Activated naive CD8-positive, alpha-beta T cell (primary cell): ENCODE measurements around the gene INPP5A.
A peak's percentile ranks its signal among the peaks of the same experiment; 100 is the strongest.
"Not testable (repeated sequence)": the region's sequence is repeated elsewhere in the genome, so short reads cannot be mapped to it uniquely, and the experiment has no call there.

ENCODE experiments used
- H3K27ac Mint-ChIP-seq: one replicate; pipeline ENCODE4 v1.8.0; 2021; ENCODE audit warnings: mixed read lengths
- H3K27me3 Mint-ChIP-seq: one replicate; pipeline ENCODE4 v1.8.0; 2021; ENCODE audit warnings: mixed read lengths
- H3K36me3 Mint-ChIP-seq: one replicate; pipeline ENCODE4 v1.8.0; 2021; ENCODE audit warnings: mixed read lengths
- H3K4me1 Mint-ChIP-seq: one replicate; pipeline ENCODE4 v1.8.0; 2021; ENCODE audit warnings: low read depth, mixed read lengths
- H3K4me3 Mint-ChIP-seq: one replicate; pipeline ENCODE4 v1.8.0; 2021; ENCODE audit warnings: mild to moderate bottlenecking, mixed read lengths
- H3K9me3 Mint-ChIP-seq: one replicate; pipeline ENCODE4 v1.8.0; 2021; ENCODE audit warnings: low read depth, mixed read lengths

INPP5A gene

DNA sequence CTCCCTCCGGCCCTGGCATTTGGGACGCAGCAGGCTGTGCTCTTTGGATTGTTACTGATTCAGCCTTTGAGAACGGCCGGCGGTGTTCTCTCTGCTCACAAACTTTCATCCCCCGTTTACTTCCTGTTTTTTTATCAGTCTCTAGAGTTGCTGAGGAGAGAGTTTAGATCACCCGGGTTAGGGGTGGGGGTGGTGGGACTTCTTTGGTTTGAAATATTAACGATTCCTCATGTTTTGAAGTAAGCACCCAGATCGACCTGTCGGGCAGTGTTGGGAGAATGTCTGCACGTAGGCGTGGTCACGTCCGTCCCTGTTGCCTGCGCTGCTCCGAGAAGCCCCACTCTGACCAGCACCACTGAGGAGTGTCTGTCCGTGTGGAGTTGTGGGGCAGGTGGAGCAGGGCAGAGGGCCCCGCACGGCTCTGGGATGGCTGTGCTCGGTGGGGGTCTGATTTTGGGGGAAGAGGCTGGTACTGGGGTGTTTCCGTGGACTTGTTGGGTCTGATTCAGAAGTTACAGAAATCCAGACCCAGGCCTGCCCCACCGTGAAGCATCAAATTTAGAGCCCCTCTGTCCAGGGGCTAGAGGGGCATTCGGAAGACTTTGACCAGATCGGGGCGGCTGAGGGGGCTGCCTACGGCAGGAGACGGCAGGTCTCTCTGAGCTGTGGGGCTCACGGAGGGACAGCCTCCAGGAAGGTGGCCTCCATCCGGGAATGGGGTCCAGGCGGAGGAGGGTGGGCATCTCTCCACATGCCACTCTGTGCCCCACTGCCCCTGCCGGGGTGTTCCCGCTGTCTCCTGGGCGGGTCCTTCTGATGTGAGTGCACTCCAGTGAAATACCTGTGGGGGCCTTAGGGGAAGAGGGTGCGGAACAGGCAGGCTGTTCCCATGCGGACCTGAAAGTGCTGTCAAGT, 7.4 kb downstream of the INPP5A start:
- Mint-ChIP-seq H3K4me3 (peak overlapping the region; percentile 86), H3K27ac (peak overlapping the region; percentile 87), H3K27me3 (no peaks in the 10 kb centered on the region), H3K9me3 (no peaks in the 10 kb centered on the region), H3K4me1 (peaks cover 69% of the 10 kb centered on the region), H3K36me3 (peaks cover 2% of the 10 kb centered on the region)

DNA sequence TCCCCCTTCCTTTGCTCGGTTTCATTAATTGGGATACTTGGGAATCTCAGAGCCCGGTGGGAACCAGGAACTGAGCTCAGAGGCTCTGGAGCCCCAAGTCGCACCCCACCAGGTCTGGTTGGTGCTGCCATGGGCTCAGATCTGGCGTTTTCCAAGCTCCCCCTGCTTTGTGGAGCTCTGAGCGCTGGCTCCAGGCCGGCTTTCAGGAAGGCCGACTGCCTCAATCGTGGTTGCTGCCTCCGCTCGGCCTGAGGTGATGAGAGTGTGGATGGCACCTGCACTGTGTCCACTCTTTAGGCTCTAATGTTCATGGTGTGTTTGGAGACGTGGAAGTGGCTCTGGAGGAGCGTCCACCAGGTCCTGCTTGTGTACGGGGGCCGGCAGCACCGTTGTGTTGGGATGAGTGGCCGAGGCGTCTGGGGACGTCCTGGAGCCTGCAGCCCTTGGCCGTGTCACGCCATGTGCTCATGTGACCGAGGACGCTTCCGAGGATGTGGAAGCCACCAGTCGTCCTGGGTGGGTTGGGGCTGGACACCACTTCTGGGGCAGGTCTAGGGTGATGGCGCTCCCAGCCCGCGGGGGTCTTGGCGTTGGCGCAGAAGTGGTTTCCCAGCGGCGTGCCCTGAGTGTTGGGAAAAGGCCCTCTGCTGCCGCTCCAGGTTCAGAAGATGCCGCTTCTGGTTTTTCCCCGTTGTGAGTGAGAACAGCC, 8.2 kb downstream of the INPP5A start:
- H3K9me3 Mint-ChIP-seq, result no peaks in the 10 kb centered on the region
- no peak overlapping the region for H3K4me3 Mint-ChIP-seq
- H3K4me1 Mint-ChIP-seq, result peaks cover 66% of the 10 kb centered on the region
- H3K27me3 Mint-ChIP-seq, result no peaks in the 10 kb centered on the region
- peaks cover 2% of the 10 kb centered on the region for H3K36me3 Mint-ChIP-seq
- no peak overlapping the region for H3K27ac Mint-ChIP-seq

DNA sequence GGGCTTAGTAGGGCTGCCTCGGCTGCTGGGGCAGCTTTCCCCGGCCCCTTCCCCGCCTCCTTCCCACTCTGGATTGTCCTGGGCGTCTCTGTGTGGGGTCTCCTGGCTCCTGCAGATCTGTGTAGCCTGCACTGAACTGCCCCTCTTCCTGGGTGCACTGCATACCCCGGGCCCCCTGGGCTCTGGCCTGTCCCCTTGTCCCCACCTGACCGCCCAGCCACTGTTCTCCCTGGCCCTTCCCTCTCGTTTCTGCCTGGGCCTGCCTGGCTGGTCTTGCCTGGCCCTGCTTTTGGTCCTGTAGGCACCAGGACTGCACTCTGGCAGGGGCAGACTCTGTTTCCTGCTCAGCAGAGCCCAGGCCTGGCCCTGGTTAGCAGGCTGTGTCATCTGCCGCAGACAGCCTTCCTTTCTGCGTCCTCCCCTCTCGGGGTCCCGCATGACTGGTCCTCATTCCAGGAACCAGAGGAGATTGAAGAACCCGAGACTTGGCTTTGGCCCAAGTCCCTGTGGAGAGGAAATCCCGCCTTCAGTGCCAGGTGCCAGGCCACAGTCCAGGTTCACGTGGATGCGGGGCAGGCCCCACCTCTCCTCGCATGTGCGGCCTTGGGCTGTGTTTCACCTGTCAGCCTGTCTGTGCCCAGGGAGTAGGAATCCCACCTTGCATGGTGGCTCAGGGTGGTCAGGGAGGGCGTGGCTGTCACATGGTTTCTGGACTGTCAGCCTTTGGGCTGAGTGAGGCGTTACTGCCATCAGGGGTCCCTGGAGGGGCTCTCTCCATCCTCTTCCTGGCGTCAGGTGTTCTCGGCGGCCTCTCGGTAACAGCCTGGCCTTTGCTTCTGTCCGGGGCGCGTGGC, 9.2 kb downstream of the INPP5A start:
- no peaks in the 10 kb centered on the region for H3K27me3 Mint-ChIP-seq
- H3K27ac Mint-ChIP-seq, result peak overlapping the region; percentile 72
- H3K9me3 Mint-ChIP-seq, result no peaks in the 10 kb centered on the region
- H3K4me1 Mint-ChIP-seq, result peaks cover 66% of the 10 kb centered on the region
- H3K36me3 Mint-ChIP-seq, result no peaks in the 10 kb centered on the region
- peak overlapping the region; percentile 7 for H3K4me3 Mint-ChIP-seq

DNA sequence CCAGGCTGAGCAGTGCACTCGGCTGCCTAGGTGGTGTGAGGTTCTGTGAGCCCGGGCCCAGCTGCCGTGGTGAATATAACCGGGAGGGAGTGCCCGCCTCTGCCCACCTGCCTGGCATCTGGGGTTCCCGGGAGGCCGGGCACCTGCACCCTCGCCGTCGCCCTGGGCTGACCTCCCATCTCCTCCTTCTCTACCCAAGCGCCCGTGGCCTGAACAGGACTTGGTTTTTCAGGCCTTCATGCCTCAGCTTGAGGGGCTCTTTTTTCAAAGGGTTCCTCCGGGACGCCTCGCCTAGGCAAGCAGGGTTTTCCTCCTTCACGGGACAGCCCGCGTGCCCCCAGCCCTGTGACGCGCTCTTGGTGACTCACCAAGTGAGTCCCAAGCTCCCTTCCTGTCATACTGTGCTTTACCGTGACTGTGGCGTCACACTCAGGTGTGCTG, 9.9 kb downstream of the INPP5A start:
- H3K4me3 Mint-ChIP-seq, result peak overlapping the region; percentile 51
- no peaks in the 10 kb centered on the region for H3K9me3 Mint-ChIP-seq
- no peaks in the 10 kb centered on the region for H3K27me3 Mint-ChIP-seq
- H3K27ac Mint-ChIP-seq, result peak overlapping the region; percentile 34
- peaks cover 64% of the 10 kb centered on the region for H3K4me1 Mint-ChIP-seq
- no peaks in the 10 kb centered on the region for H3K36me3 Mint-ChIP-seq

DNA sequence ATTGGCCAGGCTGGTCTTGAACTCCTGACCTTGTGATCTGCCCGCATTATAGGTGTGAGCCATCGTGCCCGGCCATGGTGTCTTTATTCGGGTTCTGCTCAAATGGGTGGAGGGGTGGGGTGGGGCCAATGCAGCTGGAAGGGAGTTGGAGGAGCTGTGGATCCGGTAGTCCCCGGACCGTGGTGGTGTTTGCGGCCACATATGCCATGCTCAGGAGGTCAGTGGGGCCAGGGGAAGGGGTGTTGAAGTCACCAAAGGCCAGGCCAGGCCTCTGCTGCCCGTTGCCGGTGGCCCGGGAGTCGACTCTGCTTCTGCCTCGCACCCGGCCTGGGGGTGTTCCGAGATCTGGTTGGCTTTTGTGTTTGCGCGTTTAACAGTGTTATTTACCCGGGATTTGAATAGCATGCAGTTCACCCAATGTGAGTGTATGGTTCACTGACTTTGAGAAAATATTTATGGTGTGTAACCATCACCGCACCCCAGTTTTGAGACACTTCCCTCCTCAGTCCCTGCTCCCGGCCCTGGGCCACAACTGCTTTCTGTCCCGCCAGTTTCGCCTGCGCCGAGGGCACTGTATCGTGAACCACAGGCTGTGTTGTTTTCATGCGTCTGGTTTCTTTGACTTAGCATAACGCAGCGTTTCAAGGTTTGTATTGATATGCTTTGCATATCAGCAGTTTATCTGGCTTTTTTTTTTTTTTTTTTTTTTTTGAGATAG, 10.7 kb downstream of the INPP5A start:
- H3K4me3 Mint-ChIP-seq, result no peak overlapping the region
- no peaks in the 10 kb centered on the region for H3K9me3 Mint-ChIP-seq
- H3K27me3 Mint-ChIP-seq, result no peaks in the 10 kb centered on the region
- peaks cover 57% of the 10 kb centered on the region for H3K4me1 Mint-ChIP-seq
- no peaks in the 10 kb centered on the region for H3K36me3 Mint-ChIP-seq
- H3K27ac Mint-ChIP-seq, result no peak overlapping the region

DNA sequence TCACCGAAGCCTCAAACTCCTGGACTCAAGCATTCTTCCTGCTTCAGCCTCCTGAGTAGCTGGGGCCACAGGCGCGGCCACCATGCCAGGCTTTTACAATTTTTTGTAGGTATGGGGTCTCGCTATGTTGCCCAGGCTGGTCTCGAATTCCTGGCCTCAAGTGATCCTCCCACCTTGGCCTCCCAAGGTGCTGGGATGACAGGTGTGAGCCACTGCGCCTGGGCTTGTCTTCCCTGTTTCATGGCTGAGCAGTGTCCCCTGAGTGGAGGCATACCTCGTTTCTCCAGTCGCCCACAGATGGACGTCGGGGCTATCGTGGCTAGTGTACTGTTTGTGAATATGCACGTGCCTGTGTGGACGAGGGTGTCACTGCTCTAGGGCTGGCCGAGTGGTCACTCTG, 11.3 kb downstream of the INPP5A start:
- no peak overlapping the region for H3K4me3 Mint-ChIP-seq
- no peaks in the 10 kb centered on the region for H3K36me3 Mint-ChIP-seq
- H3K27me3 Mint-ChIP-seq, result no peaks in the 10 kb centered on the region
- H3K27ac Mint-ChIP-seq, result no peak overlapping the region
- H3K9me3 Mint-ChIP-seq, result no peaks in the 10 kb centered on the region
- H3K4me1 Mint-ChIP-seq, result peaks cover 51% of the 10 kb centered on the region

DNA sequence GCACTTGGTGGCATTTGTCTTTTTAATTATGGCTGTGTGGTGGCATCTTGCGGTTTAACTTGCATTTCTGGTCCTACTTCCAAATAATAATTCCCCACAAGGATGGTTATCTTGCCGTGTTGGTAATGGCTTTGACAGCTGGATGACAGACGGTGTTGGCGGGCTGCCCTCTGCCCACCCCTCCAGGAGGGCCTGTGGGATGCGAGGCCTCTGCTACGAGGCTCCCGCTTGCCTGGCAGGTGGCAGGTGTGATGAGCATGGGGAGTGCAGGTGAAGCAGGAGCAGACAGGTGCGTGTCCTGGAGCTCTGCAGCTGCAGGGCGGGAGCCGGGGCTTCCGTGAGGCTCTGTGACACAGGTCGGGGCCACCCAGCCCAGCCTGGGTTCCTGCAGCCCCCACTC, 11.8 kb downstream of the INPP5A start:
- peaks cover 46% of the 10 kb centered on the region for H3K4me1 Mint-ChIP-seq
- H3K36me3 Mint-ChIP-seq, result no peaks in the 10 kb centered on the region
- H3K4me3 Mint-ChIP-seq, result no peak overlapping the region
- no peaks in the 10 kb centered on the region for H3K9me3 Mint-ChIP-seq
- H3K27ac Mint-ChIP-seq, result no peak overlapping the region
- no peaks in the 10 kb centered on the region for H3K27me3 Mint-ChIP-seq

DNA sequence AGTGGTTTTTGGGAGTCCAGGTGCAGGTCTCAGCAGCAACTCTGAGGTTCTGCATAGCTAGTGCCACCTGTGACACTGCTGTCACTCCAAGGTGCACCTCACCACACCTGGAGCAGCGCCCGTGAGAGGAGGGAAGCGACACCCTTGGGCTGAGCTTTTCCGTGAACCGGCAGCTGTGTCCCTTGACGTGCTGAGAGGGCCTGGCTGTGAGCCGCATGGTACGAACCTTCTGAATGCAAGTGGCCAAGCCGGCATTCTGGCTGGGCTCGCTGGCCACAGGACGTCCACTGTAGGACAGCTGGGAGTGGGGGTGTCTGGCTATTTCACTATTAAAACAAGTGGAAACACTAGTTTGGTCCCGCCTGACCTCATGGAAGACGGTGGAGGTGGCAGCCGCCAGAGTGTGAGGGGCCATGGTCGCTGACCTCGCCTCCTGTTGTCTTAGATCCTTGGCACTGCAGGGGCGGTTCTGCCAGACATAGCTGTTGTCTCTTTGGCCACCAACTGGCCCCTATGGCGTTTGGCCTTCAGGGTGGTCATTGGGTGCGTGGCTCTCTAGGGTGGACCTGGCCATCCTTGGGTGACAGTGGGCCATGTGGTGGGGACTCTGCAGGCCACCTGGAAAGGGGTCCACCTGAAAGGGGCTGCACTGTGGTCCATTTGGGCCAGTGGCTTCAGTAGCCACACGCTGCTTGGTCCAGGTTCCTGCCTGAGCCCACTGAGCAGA, 12.9 kb downstream of the INPP5A start:
- Mint-ChIP-seq H3K4me1 (peaks cover 38% of the 10 kb centered on the region), H3K27me3 (no peaks in the 10 kb centered on the region), H3K9me3 (no peaks in the 10 kb centered on the region), H3K36me3 (no peaks in the 10 kb centered on the region), H3K4me3 (no peak overlapping the region), H3K27ac (no peak overlapping the region)

DNA sequence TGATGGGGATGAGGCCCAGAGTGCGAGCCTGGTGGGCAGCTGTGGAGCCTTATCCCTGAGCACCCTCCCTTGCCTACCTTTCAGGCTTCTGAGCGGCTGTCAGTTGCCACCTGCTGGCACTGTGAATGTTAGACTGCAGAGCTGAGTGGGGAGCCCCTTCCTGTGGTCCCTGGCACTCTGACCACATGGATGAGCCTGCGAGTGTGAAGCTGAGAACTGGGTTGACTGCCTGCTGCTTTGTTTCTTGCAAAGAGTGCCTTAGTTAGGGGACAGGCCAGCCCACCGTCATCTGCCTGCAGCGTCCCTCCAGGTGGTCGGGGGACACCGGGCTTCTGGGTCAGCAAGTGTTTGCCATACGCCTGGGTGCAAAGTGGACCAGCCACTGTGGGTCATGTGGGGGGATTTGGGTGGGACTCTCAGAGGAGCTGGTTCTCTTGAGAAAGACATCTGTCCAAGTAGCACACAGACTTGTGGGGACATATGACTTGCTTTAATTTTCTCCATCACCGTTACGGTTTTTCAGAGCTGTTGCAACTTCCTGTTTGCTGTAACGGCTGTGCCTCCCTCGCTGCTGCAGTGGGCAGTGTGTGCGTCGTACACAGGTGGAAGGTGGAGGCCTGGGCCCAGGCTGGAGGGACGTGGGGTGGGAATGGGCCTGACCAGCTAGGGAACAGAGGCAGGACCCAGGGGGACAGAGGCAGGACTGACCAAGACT, 13.7 kb downstream of the INPP5A start:
- peaks cover 38% of the 10 kb centered on the region for H3K4me1 Mint-ChIP-seq
- H3K27me3 Mint-ChIP-seq, result no peaks in the 10 kb centered on the region
- peak overlapping the region; percentile 64 for H3K4me3 Mint-ChIP-seq
- no peaks in the 10 kb centered on the region for H3K9me3 Mint-ChIP-seq
- no peaks in the 10 kb centered on the region for H3K36me3 Mint-ChIP-seq
- peak overlapping the region; percentile 75 for H3K27ac Mint-ChIP-seq

DNA sequence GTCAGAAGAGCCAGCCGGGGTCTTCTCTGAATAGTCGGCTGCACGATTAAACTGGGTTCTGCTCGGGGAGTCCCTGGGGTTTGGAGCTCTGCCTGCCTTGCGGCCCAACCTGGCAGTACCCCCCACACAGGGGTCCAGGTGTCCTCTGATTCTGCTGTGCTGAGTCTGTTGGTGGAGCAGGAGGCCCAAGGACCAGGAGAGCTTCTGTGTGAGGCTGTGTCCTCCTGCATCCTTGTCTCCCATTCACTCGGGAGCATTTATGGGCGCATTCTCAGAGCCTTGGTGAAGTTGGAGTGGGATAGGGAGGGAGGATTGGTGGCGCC, 14.2 kb downstream of the INPP5A start:
- Mint-ChIP-seq H3K4me3 (peak overlapping the region; percentile 64), H3K9me3 (no peaks in the 10 kb centered on the region), H3K4me1 (peaks cover 40% of the 10 kb centered on the region), H3K27ac (no peak overlapping the region), H3K27me3 (no peaks in the 10 kb centered on the region), H3K36me3 (peaks cover 2% of the 10 kb centered on the region)

DNA sequence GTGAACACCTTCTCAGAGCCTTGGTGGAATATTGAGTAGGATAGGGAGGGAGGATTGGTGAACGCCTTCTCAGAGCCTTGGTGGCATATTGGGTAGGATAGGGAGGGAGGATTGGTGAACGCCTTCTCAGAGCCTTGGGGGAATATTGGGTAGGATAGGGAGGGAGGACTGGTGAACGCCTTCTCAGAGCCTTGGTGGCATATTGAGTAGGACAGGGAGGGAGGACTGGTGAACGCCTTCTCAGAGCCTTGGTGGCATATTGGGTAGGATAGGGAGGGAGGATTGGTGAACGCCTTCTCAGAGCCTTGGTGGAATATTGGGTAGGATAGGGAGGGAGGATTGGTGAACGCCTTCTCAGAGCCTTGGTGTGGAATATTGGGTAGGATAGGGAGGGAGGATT, 15.0 kb downstream of the INPP5A start:
- H3K4me3 Mint-ChIP-seq, H3K27me3 Mint-ChIP-seq, H3K36me3 Mint-ChIP-seq, H3K27ac Mint-ChIP-seq, H3K9me3 Mint-ChIP-seq: not testable (repeated sequence)
- H3K4me1 Mint-ChIP-seq, result peaks cover 41% of the 10 kb centered on the region

DNA sequence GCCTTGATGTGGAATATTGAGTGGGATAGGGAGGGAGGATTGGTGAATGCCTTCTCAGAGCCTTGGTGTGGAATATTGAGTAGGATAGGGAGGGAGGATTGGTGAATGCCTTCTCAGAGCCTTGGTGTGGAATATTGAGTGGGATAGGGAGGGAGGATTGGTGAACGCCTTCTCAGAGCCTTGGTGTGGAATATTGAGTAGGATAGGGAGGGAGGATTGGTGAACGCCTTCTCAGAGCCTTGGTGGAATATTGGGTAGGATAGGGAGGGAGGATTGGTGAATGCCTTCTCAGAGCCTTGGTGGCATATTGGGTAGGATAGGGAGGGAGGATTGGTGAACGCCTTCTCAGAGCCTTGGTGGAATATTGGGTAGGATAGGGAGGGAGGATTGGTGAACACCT, 16.0 kb downstream of the INPP5A start:
- H3K4me3 Mint-ChIP-seq, H3K9me3 Mint-ChIP-seq, H3K36me3 Mint-ChIP-seq, H3K27me3 Mint-ChIP-seq, H3K27ac Mint-ChIP-seq: not testable (repeated sequence)
- peaks cover 40% of the 10 kb centered on the region for H3K4me1 Mint-ChIP-seq

DNA sequence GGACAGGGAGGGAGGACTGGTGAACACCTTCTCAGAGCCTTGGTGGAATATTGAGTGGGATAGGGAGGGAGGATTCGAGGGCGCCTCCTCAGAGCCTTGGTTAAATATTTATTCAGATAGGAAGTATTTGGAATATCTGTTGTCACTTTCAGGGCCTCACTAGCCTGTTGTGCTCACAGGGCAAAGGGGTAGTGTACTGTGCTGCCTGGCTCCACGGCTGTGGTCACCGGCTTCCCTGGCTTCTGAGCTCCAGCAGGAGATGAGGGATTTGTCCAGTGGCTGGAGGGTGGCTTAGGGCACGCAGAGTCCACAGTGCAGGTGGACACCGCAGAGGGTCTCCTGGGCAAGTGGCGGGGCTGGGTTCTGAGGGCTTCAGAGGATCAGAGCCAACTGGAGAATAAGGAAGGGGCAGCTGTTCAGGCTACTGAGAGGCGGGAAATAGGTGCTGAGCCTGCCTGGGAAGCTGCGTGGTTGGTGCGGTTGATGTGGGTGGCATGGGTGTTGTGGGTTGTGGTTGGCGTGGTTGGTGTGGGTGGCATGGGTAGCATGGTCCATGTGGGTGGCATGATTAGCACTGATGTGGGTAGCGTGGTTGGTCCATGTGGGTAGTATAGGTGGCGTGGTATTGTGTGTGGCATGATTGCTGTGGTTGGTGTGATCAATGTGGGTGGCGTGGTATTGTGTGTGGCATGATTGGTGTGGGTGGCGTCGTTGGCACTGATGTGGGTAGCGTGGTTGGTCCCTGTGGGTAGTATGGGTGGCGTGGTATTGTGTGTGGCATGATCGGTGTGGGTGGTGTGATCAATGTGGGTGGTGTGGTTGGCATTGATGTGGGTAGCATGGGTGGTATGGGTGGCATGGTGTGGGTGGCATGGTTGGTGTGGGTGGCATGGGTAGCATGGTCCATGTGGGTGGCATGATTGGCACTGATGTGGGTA, 16.7 kb downstream of the INPP5A start:
- Mint-ChIP-seq H3K27ac (no peak overlapping the region), H3K27me3 (no peaks in the 10 kb centered on the region), H3K4me1 (peaks cover 39% of the 10 kb centered on the region), H3K36me3 (peaks cover 3% of the 10 kb centered on the region), H3K9me3 (no peaks in the 10 kb centered on the region), H3K4me3 (no peak overlapping the region)
